ENCODE data around the gene DNAJB6.
"Not testable (repeated sequence)": the region's sequence is repeated elsewhere in the genome, so short reads cannot be mapped to it uniquely, and the experiment has no call there.

DNAJB6 gene

DNA sequence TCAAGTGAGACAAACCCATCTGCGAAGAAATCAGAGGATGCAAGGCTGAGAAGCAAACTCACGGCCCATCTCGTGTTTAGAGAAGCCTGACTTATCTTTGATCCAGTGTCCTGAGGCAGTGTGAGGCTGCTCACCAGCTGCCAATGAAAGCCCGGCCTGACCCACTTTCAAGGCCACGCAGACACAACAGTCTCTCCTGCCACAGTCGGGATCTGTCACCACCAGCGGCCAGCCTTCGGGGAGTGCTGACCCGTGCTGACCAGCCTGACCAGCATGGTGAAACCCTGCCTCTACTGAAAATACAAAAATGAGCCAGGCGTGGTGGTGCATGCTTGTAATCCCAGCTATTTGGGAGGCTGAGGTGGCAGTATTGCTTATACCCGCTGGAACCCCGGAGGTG is 7.4 kb upstream of the DNAJB6 start:
- DNase-seq = no peak

DNA sequence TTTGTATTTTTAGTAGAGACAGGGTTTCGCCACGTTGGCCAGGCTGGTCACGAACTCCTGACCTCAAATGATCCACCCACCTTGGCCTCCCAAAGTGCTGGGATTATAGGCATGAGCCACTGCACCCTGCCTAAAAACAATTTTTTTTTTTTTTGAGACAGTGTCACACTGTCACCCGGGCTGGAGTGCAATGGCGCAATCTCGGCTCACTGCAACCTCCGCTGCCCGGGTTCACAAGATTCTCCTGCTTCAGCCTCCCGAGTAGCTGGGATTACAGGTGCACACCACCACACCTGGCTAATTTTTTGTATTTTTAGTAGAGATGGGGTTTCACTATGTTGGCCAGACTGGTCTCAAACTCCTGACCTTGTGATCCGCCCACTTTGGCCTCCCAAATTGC is 6.2 kb upstream of the DNAJB6 start:
- DNase-seq = not testable (repeated sequence)

DNA sequence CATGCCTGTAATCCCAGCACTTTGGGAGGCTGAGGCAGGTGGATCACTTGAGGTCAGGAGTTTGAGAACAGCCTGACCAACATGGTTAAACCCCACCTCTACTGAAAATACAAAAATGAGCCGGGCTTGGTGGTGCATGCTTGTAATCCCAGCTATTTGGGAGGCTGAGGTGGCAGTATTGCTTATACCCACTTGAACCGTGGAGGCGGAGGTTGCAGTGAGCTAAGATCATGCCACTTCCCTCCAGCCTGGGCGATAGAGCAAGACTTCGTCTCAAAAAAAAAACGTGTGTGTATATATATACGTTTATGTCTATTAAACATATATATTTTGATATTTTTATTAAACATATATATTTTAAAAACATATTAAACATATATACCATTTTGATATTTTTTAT is 5.8 kb upstream of the DNAJB6 start:
- DNase-seq = not testable (repeated sequence)

DNA sequence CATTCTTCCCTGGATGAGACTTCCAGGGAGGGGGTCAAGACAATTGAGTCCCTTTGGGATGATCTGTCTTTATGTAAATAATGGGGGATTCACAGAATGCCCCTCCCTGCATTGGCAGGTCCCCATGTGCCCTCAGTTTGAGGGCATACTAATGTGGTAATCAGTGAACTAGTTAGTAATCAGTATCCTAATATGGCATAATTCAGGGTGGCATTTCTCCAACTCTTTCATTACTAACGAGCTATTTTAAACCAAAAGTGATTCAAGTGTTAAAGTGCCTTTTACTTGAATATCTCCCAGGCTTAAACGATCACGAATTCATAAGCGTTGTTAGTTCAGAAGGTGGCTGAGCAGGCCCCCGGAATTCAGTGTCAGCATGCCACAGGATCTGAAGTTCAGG is 1.6 kb upstream of the DNAJB6 start:
- DNase-seq = no peak

DNA sequence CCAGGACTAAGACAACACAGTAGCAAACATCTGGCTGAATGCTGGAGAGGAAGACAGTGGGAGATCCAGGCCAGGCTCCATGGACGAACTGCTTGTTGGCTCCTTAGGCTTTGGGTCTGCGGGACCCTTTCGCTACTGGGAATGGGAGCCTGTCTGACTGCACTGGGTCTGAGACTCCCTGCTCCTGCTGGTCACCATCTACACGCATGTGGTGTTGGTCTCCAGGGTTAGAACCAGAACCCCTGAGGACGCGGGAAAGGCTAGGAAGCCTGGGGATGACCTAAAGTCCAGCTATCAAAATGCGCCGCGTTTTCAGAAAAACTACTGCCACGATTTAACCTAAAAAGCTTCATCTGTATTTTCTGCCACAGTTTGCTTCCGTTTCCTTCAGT is 817 bp upstream of the DNAJB6 start:
- no peak for DNase-seq

DNA sequence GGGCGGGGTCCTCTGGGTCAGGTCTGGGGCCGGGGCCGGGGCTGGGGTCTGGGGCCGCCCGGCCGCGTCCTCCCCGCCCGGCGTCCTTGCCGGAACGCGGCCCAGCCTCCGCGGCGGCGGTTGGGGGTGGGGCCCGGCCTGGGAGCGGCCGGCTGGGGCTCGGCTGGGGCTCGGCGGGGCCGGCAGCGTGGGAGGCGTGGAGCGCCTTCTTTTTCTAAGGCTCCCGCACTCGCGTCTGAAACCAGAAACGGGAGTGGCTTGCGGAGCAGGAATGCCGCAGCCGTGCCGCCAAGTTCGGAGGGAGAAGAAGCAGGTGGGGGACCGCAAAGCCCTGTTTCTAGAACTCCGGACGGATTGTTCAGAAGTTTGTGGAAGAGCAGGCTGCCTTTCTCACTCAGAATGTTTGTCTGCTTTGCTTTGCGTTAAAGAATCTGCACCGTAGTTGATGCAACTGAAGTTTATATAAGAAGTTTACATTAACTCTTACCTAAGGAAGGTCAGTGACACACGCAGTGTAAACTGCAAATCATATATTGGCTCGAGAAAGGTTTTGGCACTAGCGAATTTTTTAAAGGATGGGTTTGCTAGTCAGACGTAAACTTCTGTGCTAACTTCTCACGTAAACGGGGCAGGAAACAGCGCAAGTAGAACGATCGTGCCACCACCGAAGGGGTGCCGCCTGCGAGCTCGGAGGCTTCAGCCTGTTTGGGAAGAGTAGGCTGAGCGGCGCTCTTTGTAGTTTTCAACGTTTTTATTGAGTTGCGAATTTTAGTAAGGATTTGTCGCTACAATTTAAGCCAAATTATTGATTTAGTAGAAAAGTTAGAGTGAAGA is 729 bp downstream of the DNAJB6 start:
- no peak for DNase-seq

DNA sequence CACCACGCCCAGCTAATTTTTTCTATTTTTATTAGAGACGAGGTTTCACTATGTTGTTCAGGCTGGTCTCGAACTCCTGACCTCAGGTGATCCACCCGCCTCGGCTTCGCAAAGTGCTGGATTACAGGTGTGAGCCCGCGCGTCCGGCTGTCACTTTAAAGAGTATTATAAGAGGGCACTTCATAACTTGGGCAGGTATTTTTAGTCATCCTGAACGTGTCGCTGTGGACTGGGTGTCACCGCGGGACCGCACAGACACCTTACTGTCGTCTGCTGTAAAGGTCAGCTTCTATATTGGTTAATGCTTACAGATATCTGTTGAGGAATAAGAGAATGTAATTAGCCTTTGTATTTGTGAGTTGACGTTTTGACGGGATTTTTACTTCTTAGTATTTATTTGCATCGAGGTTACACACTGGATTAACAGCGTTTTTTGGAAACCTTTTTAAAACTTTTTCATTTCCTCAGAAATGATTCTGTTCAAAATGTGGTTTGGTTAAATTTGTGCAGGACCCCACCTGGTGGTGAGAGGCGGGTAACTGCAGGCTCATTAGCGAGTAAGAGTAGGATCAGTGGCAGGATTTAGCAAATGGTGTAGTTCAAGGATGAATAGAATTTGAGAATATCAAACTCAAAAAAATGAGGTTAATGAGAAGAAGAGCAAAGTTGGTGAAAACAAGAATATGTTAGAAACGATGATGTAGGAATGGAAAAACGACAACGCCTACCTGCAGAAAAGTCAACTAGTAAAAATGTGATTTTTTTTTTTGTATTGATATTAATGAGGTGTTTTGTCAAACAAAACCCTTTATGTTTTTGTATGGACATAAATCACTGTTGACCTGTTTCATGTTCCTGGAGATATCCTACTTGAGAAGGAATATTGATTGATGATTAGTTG is 3.2 kb downstream of the DNAJB6 start:
- no peak for DNase-seq

DNA sequence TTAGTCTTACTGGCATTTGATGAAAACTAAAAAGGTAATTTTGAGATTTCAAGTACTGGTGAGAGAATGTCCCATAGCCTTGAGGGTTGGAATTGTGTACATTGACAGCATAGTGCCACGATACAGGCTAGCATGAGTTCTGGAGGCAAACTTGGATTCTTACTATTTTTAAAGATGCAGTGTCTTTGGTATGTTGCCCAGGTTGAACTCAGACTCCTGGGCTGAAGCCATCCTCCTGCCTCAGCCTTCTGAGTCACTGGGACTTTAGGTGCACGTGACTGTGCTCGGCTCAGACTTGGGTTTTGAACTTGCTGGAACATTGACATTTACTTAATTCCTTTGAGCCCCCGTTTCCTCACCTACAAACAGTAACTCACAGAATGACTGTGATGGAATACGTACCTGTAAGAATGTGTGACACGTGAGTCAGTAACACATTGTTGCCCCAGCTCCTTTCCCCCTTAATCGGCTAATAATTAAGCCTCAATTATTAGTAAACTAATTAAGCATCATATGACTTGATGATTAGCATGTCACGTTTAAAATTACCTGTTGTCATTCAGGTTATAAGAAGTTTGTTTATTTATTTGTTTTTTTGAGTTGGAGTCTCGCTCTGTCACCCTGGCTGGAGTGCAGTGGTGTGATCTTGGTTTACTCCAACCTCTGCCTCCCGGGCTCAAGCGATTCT is 10.6 kb downstream of the DNAJB6 start:
- DNase-seq = no peak

DNA sequence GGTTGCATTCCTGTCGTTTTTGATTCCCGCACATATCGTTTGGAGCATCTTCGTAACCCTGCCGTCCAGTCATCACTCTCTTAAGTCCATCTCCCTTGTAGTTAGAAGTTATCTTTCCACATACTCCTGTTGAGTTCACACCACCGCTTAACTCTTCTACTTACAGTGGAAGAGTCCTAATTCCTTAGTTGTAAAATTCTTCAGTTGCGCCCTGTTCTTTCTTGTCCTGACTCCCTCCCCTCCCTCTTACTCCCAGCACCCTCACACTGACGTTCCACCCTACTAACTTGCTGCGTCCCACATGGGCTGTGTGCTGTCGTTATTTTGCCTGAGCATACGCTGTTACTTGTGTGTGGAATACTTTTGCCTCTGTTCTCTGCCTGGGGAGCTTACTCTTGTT is 11.7 kb downstream of the DNAJB6 start:
- no peak for DNase-seq

DNA sequence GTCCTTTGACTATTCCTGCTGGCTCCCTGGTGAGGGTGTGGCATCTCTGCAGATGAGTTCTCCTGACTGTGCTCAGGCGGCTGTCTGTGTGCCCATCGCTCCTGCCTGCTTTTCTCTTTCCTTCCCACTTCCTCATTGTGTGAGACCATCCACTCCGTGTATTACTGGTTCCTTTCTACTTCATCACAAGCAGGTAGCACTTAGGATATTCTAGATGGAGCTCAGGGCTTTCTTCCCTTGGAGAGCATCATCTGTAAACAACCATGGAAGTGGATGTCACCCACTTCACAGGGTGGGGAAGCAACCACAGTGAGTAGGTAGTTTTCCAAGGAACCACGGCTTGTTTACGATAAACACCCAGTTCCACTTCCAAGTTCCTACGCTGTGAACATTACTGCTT is 15.7 kb downstream of the DNAJB6 start:
- no peak for DNase-seq

DNA sequence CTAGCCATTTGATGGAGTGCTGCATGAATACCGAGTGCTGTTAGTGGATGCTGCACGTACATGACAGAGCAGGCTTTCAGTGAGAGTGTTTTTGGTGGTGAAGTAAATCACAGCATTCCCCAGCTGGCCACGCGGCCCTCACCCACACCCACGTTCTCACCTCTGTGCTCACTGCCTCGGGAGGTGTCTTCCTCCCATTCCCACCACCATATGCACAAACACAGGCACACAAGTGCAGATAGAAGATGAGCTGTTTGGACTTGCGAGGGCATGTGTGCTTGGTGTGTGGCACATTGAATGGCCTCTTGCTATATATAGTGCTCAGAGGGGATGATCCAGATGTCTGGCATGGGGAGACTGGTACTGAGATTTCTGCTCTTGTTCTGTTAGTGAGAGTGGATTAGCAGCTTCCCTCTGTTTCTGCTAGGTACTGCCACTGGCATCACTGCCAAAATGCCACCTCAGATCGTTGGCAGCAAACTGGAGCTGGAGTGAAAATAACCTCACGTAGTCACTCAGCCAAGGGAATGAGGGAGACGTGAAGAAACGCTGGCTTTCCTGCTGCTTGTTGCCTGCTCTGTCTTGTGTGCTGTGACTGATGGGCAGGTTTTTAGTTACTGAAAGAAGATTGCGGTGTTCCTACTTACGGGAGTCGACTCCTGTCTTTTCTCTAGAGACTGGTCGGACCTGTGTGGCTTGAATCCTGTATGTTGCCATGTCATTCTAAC is 19.1 kb downstream of the DNAJB6 start:
- DNase-seq = no peak

DNA sequence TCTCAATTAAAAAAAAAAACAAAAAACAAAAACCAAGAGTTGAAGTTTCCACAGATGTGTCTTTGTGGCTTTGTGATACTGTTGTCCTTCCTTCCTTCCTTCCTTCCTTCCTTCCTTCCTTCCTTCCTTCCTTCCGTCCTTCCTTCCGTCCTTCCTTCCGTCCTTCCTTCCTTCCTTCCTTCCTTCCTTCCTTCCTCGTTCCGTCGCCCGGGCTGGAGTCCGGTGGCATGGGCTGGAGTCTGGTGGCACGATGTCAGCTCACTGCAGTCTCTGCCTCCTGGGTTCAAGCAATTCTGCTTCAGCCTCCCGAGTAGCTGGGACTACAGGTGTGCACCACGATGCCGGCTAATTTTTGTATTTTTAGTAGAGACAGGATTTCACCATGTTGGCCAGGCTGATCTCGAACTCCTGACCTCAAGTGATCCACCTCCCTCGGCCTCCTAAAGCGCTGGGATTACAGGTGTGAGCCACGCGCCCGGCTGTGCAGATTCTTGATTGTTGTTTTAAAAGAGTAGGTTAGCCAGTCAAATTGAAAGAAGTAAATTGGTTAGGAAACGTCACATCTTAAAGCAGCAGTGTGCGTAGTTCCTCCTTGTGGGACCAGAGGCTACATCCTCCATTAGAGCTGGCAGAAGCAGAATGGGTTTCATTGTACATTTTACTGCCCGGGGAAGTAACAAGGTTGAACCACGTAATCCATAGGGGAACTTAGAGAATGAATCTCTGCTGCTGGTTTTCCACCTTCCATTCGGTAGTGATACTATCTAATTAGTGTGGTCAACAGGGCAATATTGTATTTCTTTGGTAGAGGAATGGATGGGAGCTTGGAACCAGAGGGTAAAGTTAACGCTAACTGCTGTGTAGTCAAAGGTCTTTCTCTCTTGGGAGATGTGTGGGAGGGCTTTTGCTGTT is 20.6 kb downstream of the DNAJB6 start:
- DNase-seq = no peak

DNA sequence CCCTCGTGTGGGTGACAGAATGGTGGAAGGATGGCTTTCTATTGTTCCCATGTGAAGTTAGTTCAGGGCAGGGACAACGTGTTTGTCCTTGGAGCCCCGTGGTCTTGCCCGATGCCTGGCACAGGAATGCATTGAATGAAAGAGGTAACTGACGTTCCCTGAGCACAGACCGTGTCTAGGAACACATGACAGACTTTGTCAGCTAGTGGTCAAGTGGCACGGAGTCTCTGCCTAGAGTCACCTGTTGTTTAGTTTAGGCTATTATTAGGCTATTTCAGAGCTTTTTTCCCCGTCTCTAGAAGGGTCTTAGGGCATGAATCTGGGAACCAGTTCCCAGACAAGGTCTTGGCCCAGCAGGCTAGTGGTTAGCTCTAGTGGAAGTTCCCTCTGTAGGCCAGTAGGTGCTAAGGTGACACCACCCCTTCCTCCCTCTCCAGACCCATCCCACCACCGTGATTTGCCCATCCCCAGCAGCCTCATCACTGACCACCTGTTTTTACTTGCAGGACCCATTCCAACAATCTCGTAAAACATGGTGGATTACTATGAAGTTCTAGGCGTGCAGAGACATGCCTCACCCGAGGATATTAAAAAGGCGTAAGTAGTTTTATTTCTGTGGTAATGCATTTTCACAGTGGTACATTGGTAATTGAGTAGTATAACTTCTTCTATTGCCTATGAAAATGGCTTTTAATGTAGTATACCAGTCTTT is 21.4 kb downstream of the DNAJB6 start:
- no peak for DNase-seq

DNA sequence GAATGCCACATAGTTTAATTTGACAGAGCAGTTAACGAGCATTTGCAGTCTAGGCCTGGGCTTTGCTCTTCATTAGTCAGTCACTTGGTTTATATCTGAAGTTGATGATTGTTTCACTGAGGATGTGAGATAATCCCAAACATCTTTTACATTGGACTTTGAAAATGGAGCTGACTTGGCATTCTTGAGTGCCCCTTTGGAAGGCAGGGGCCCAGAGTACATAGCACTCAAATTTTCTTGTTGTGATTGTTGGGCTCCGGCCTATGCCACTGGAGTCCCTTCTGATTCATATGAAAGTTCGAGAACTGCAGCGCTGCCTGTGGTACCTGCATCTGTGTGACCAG is 21.9 kb downstream of the DNAJB6 start:
- no peak for DNase-seq

DNA sequence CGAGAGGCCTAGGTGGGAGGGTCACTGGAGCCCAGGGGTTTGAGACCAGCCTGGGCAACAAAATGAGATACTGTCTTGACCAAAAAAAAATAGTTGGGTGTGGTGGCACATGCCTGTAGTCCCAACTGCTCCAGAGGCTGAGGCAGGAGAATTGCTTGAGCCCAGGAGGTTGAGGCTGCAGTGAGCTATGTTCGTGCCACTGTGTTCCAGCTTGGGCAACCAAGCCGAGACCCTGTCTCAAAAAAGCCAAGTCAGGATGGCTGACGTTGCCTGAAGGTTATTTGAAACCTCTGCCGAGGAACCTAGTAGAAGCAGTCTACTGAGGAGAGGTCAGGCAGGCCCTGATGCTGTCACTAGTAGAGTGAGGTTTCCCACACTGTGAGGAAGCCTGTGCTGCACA is 22.8 kb downstream of the DNAJB6 start:
- DNase-seq = no peak

DNA sequence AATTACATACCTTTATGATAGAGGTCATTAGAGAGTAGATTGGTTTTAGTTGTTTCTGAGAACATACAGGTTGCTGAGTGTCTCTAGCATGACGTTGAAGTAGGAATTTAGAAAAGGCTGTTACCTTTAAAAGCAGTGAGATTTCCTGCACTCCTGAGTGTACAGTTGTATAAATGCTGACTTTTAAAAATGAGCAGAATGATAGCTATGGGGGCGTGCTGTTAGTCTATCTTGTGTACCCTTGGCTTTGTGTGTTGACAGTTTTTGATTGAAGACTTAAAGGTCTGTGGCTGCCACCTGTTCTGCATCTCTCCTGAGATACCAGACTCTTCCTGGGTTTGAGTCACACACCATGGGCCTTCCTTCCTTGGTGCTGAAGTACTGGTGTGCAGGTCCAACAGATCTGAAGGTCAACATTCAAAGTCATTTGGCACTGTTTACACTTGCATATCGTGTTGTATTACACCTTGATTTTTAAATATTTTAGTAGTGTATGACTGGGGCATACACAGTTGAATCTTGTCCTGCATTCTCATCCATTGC is 23.8 kb downstream of the DNAJB6 start:
- no peak for DNase-seq

DNA sequence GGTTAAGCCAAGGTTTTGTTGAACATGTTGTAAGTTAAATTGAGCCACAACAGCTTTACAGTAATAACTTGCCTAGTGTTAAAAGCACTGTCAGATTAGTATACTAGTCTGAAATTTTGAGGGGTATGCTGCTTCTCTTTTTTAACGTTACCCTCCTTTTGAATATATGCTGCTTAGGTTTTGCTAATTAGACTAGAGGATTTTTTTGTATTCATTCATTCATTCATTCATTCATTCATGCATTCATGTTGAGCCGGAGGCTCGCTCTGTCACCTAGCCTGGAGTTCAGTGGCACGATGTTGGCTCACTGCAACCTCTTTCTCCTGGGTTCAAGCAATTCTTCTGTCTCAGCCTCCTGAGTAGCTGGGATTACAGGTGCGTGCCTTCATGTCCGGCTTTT is 24.7 kb downstream of the DNAJB6 start:
- no peak for DNase-seq

DNA sequence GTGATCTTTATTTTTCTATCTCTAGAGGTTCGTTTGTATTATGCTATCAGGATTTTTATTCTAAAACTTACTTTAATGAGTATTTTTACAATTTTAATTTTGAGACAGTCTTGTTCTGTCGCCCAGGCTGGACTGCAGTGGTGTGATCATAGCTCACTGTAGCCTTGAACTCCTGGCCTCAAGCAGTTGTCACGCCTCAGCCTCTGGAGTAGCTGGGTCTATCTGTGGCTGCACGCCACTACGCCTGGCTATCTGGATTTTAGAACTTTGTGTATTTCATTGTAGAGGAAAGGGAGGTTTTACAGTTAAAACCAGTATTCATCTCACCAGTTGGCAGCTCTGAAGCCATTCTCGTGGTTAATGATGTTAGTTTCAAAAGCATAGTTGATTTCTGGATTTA is 25.9 kb downstream of the DNAJB6 start:
- no peak for DNase-seq

DNA sequence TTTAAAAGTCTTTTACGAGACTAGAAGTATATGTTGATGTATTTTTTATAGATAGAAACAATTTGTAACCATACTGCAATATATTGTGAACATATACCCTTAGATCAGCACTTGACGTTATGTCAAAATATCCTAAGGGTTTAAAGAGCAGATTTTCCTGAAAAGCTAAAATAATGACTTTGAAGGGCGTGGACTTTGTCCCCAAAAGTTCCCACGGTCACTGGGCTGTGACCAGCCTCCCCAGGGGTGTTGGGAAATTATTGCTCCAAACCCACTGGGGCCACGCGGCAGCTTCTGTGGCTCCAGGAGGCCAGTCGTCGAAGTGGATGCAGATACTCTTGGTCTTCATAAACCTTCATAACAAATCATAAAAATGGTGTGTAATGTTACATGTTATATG is 29.9 kb downstream of the DNAJB6 start:
- DNase-seq = no peak

DNA sequence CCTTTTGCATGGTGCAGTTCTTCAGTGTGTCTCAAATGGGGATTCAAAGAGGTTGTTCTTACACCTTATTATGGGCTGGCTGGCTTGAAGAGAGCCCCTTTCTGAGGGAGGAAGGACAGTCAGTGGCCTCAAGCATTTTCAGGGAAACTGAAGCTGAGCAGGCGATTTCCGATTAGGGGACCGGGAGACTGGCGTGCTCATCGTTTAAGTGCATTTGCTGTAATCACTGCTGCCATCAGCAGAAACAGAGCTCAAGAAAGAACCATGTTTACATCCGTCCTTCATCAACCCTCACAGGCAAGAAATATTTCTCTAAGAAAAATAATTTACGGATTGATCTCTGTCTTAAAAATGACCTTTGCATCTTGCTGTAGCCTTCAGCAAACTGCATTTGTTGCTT is 32.2 kb downstream of the DNAJB6 start:
- no peak for DNase-seq

DNA sequence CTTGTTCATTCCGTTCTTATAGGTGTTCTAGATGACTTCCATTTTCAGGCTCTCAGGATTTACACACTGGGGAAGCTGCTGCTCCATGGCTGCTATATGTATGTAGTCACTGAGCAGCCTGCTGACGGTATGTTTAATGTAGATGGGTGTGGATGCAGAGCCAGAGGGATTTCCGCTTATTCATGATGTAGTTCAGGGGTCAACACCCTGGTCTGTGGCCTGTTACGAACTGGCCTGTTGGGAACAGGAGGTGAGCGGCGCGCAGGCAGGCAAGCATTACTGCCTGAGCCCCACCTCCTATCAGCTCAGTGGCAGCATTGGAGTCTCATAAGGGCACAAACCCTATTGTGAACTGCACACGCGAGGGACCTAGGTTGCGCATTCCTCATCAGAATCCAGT is 33.9 kb downstream of the DNAJB6 start:
- DNase-seq = no peak
